ENCODE data around the gene IL4I1. TPM values are rescaled to one million over a fixed set of nuclear protein-coding genes. Genes with fewer than 3 reads are reported as not detected.

Gene IL4I1
- polyA plus RNA-seq, 4 donors, result 1.0 to 3.8 (median 1.3) TPM; not detected in 1

DNA sequence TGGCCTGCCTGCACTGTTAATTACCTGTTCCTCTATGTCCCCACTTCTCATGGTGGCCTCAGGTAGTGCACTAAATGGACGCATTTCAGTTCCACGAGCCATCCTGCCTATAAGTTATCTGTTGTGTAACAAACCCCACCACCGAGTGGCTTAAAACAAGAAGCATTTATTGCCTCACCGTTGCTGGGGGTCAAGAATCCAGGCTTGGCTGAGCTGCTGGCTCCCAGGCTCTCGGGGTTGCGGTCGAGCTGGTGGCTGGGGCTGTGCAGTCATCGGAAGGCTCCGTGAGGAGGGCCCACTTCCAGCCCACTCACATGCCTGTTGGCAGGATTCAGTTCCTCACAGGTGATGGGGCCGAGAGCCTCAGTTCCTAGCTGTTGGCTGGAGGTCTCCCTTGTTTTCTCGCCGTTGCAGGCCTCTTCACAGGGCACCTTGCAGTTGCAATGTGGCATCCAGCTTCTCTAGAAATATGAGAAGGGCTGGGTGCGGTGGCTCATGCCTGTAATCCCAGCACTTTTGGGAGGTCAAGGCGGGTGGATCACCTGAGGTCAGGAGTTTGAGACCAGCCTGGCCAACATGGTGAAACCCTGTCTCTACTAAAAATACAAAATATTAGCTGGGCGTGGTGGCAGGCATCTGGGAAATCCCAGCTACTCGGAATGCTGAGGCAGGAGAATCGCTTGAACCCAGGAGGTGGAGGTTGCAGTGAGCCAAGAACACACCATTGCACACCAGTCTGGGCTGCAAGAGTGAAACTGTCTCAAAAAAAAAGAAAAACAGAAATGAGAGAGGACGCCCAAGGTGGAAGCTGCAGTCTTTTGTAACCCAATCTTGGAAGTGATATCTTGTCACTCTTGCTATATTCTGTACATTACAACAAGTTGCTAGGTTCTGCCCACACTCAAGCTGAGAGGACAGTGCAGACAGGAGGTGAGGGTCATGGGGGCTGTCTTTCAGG, 52.3 kb downstream of the IL4I1 start:
- no peak for FAIRE-seq

GRCh38 chr19:49843265-49843664, 53.4 kb downstream of the IL4I1 start:
- no peaks in the 10 kb centered on the region for H3K27me3 ChIP-seq (ENCODE audit: control insufficient read depth in 3 of 3, insufficient read depth in 3 of 3, low read length in 3 of 3)
- DNase-seq (no peak), FAIRE-seq (no peak)
- peaks cover 2 to 32% (median 5%) of the 10 kb centered on the region in 3 donors for H3K36me3 ChIP-seq (ENCODE audit: control insufficient read depth in 3 of 3, insufficient read depth in 2 of 3, low read depth in 1 of 3, low read length in 3 of 3)
- no peak overlapping the region for H3K4me3 ChIP-seq (ENCODE audit: low read depth in 1 of 3, low read length in 3 of 3)
- H3K27ac ChIP-seq (ENCODE audit: low read depth in 1 of 3, low read length in 2 of 3), result no peak overlapping the region
- no peaks in the 10 kb centered on the region for H3K9me3 ChIP-seq (ENCODE audit: control insufficient read depth in 2 of 2, insufficient read depth in 1 of 2, low read depth in 1 of 2, low read length in 1 of 2)
- no peaks in the 10 kb centered on the region for H3K4me1 ChIP-seq (ENCODE audit: control insufficient read depth in 3 of 3, insufficient read depth in 2 of 3, low read depth in 1 of 3, low read length in 2 of 3)
- WGBS, 3 donors, result 83 to 95% (median 91%) methylated on average over 3 of the region's 3 CpGs

More for the DNA sequence above, 52.3 kb downstream of the IL4I1 start:
- Histone ChIP-seq H3K9me3 (ENCODE audit: control insufficient read depth in 2 of 2, insufficient read depth in 1 of 2, low read depth in 1 of 2, low read length in 1 of 2) (peaks cover 0 to 11% of the 10 kb centered on the region in 2 donors), H3K36me3 (ENCODE audit: control insufficient read depth in 3 of 3, insufficient read depth in 2 of 3, low read depth in 1 of 3, low read length in 3 of 3) (peaks cover 0 to 22% (median 0%) of the 10 kb centered on the region in 3 donors), H3K27me3 (ENCODE audit: control insufficient read depth in 3 of 3, insufficient read depth in 3 of 3, low read length in 3 of 3) (no peaks in the 10 kb centered on the region), H3K4me3 (ENCODE audit: low read depth in 1 of 3, low read length in 3 of 3) (no peak overlapping the region), H3K4me1 (ENCODE audit: control insufficient read depth in 3 of 3, insufficient read depth in 2 of 3, low read depth in 1 of 3, low read length in 2 of 3) (no peaks in the 10 kb centered on the region), H3K27ac (ENCODE audit: low read depth in 1 of 3, low read length in 2 of 3) (no peak overlapping the region)
- WGBS, 3 donors, result 81 to 83% (median 82%) methylated on average over 18 of the region's 18 CpGs
- DNase-seq, result no peak

DNA sequence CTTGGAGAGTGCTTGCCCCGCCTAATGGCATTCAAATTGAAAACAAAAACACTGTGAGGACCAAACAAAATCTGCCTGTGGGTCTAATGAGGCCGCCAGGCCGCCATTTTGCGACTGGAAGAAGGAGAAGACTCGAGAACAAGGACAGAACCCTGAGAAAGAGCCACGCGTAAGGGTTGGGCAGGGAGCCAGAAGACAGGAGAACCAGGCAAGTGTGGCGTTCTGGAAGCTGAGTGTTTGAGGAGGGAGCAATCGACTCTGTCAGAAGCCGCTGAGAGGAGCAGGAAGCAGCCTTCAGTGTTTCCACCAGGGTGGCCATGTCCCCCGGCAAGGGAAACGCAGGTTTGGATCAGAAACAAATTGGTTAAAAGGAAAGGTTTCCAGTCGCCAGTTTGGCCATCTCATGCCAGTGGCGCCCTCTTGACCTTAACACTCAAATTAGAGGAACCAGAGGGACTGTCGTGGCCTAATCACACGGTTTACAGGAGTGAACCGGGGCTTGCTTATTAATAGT, 55.9 kb downstream of the IL4I1 start:
- Histone ChIP-seq H3K27ac (ENCODE audit: low read depth in 1 of 3, low read length in 2 of 3) (no peak overlapping the region), H3K4me1 (ENCODE audit: control insufficient read depth in 3 of 3, insufficient read depth in 2 of 3, low read depth in 1 of 3, low read length in 2 of 3) (no peaks in the 10 kb centered on the region), H3K9me3 (ENCODE audit: control insufficient read depth in 2 of 2, insufficient read depth in 1 of 2, low read depth in 1 of 2, low read length in 1 of 2) (no peaks in the 10 kb centered on the region), H3K4me3 (ENCODE audit: low read depth in 1 of 3, low read length in 3 of 3) (no peak overlapping the region), H3K27me3 (ENCODE audit: control insufficient read depth in 3 of 3, insufficient read depth in 3 of 3, low read length in 3 of 3) (no peaks in the 10 kb centered on the region), H3K36me3 (ENCODE audit: control insufficient read depth in 3 of 3, insufficient read depth in 2 of 3, low read depth in 1 of 3, low read length in 3 of 3) (peaks cover 2 to 54% (median 12%) of the 10 kb centered on the region in 3 donors)
- WGBS, 3 donors, result 90 to 94% (median 92%) methylated on average over 17 of the region's 17 CpGs
- no peak for FAIRE-seq
- DNase-seq, result no peak

DNA sequence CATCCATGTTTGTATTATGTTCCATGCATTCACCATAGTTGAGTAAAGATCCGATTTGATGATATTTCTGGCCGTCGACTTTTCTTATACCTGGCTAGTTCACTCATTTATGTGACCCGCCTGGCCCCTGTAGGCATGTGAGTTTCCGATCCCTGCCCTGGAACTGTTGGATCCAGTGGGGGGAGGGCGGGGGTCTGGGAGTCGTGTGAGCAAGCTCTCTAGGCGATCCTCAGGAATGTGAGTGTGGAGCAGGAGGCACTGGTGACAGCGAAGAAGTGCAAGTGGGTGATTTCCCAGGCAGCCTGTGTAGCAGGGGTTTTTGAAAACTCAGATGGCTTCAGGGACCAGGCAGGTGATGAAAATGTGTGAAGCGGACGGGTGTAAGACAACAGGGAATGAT, 56.4 kb downstream of the IL4I1 start:
- no peak for FAIRE-seq
- 92 to 95% (median 93%) methylated on average over 11 of the region's 11 CpGs for WGBS, 3 donors
- H3K4me3 ChIP-seq (ENCODE audit: low read depth in 1 of 3, low read length in 3 of 3), result no peak overlapping the region
- H3K4me1 ChIP-seq (ENCODE audit: control insufficient read depth in 3 of 3, insufficient read depth in 2 of 3, low read depth in 1 of 3, low read length in 2 of 3), result no peaks in the 10 kb centered on the region
- no peaks in the 10 kb centered on the region for H3K27me3 ChIP-seq (ENCODE audit: control insufficient read depth in 3 of 3, insufficient read depth in 3 of 3, low read length in 3 of 3)
- DNase-seq, result no peak
- no peak overlapping the region for H3K27ac ChIP-seq (ENCODE audit: low read depth in 1 of 3, low read length in 2 of 3)
- H3K9me3 ChIP-seq (ENCODE audit: control insufficient read depth in 2 of 2, insufficient read depth in 1 of 2, low read depth in 1 of 2, low read length in 1 of 2), result no peaks in the 10 kb centered on the region
- peaks cover 2 to 59% (median 12%) of the 10 kb centered on the region in 3 donors for H3K36me3 ChIP-seq (ENCODE audit: control insufficient read depth in 3 of 3, insufficient read depth in 2 of 3, low read depth in 1 of 3, low read length in 3 of 3)

DNA sequence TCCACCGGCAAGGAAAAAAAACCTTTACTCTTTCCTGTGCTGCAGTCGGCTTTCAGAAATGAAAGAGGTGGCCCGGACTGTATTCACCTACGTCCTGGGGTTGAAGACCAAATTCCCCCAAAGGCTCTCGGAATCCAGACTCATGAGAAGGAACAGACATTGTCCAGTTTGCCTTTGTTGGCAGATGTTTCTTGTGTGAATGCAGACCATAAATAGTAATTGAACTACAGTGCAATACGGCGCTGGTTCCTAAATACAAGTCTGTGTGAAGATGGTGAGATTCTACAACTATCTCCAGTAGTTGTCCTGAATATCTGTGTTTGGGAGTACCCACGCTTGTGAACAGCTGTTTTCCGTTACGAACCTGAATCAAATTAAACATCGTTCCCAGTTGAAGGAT, 57.0 kb downstream of the IL4I1 start:
- Histone ChIP-seq H3K9me3 (ENCODE audit: control insufficient read depth in 2 of 2, insufficient read depth in 1 of 2, low read depth in 1 of 2, low read length in 1 of 2) (no peaks in the 10 kb centered on the region), H3K4me3 (ENCODE audit: low read depth in 1 of 3, low read length in 3 of 3) (no peak overlapping the region), H3K36me3 (ENCODE audit: control insufficient read depth in 3 of 3, insufficient read depth in 2 of 3, low read depth in 1 of 3, low read length in 3 of 3) (peaks cover 8 to 65% (median 15%) of the 10 kb centered on the region in 3 donors), H3K27ac (ENCODE audit: low read depth in 1 of 3, low read length in 2 of 3) (no peak overlapping the region), H3K4me1 (ENCODE audit: control insufficient read depth in 3 of 3, insufficient read depth in 2 of 3, low read depth in 1 of 3, low read length in 2 of 3) (no peaks in the 10 kb centered on the region), H3K27me3 (ENCODE audit: control insufficient read depth in 3 of 3, insufficient read depth in 3 of 3, low read length in 3 of 3) (no peaks in the 10 kb centered on the region)
- DNase-seq, result no peak
- WGBS, 3 donors, result 93 to 96% (median 95%) methylated on average over 11 of the region's 11 CpGs
- no peak for FAIRE-seq

Other genes with a start within 250 kb of the IL4I1 start
- 100 to 1,000 TPM in 2 of 4 donors, 10 to 100 TPM in 2; 92.1 to 255 (median 119) TPM for gene IRF3, start 231.0 kb downstream of the IL4I1 start, polyA plus RNA-seq
- 10 to 100 TPM; 11.2 to 36.6 (median 17.1) TPM for gene BCL2L12, start 231.0 kb downstream of the IL4I1 start, polyA plus RNA-seq
- 100 to 1,000 TPM in 2 of 4 donors, 10 to 100 TPM in 2; 56.8 to 194 (median 94.7) TPM for gene PRMT1, start 219.6 kb downstream of the IL4I1 start, polyA plus RNA-seq
- gene ADM5, start 207.3 kb downstream of the IL4I1 start, polyA plus RNA-seq, result 1 to 10 TPM in 1 of 4 donors, under 1 TPM in 2, not detected in 1; 0.27 to 2.7 (median 0.84) TPM
- gene CPT1C, start 205.8 kb downstream of the IL4I1 start, polyA plus RNA-seq, result 1 to 10 TPM in 2 of 4 donors, not detected in 2; 1.9 to 4.5 TPM
- gene TSKS, start 133.6 kb downstream of the IL4I1 start, polyA plus RNA-seq, result under 1 TPM in 3 of 4 donors, not detected in 1; 0.07 to 0.54 (median 0.28) TPM
- gene AP2A1, start 129.9 kb downstream of the IL4I1 start, polyA plus RNA-seq, result 10 to 100 TPM; 34.7 to 58.8 (median 53.6) TPM
- 10 to 100 TPM in 2 of 4 donors, 1 to 10 TPM in 2; 4.1 to 21.0 (median 10.0) TPM for gene FUZ, start 83.6 kb downstream of the IL4I1 start, polyA plus RNA-seq
- gene MED25, start 78.6 kb downstream of the IL4I1 start, polyA plus RNA-seq, result 10 to 100 TPM; 26.7 to 58.7 (median 41.2) TPM
- 100 to 1,000 TPM in 2 of 4 donors, 10 to 100 TPM in 2; 71.4 to 137 (median 88.0) TPM for gene PTOV1, start 45.7 kb downstream of the IL4I1 start, polyA plus RNA-seq
- 10 to 100 TPM; 45.9 to 57.0 (median 49.7) TPM for gene PNKP, start 29.3 kb downstream of the IL4I1 start, polyA plus RNA-seq
- gene AKT1S1, start 19.5 kb downstream of the IL4I1 start, polyA plus RNA-seq, result 10 to 100 TPM; 30.6 to 54.9 (median 37.5) TPM
- gene TBC1D17, start 19.2 kb downstream of the IL4I1 start, polyA plus RNA-seq, result 10 to 100 TPM; 23.6 to 52.6 (median 36.4) TPM
- gene ATF5, start 32.3 kb upstream of the IL4I1 start, polyA plus RNA-seq, result 10 to 100 TPM; 40.2 to 51.7 (median 46.6) TPM
- gene NUP62, start 32.6 kb upstream of the IL4I1 start, polyA plus RNA-seq, result 10 to 100 TPM; 20.5 to 44.0 (median 27.9) TPM
- 10 to 100 TPM in 1 of 4 donors, 1 to 10 TPM in 1, under 1 TPM in 2; 0.45 to 37.2 (median 0.80) TPM for gene SIGLEC11, start 64.3 kb upstream of the IL4I1 start, polyA plus RNA-seq
- 10 to 100 TPM; 39.8 to 63.3 (median 48.9) TPM for gene VRK3, start 128.5 kb upstream of the IL4I1 start, polyA plus RNA-seq
- gene ZNF473, start 129.1 kb upstream of the IL4I1 start, polyA plus RNA-seq, result 1 to 10 TPM; 1.6 to 7.2 (median 2.3) TPM

Measured in small intestine (tissue), 7 donors.